SH-SY5Y (cell line): ENCODE data around the gene SLC44A2.

Experiments used
- GATA2 ChIP-seq: IDR thresholded peaks from 2 replicates; pipeline ENCODE4 v1.6.1; 2011; ENCODE audit warnings: mild to moderate bottlenecking, low read depth, low read length
- GATA3 ChIP-seq: IDR thresholded peaks from 2 replicates; pipeline ENCODE4 v1.6.1; 2011; ENCODE audit warnings: low read depth, mild to moderate bottlenecking, low read length, moderate library complexity

- TF ChIP-seq GATA2 (no peak), GATA3 (no peak)
Measured at GRCh38 chr19:10662384-10663251, 37.3 kb downstream of the SLC44A2 start.
